Measurements from ENCODE around the gene GPATCH4. TPM values are rescaled to one million over a fixed set of nuclear protein-coding genes. Genes with fewer than 3 reads are reported as not detected.
"Not testable (repeated sequence)": the region's sequence is repeated elsewhere in the genome, so short reads cannot be mapped to it uniquely, and the experiment has no call there.

Gene GPATCH4
- polyA plus RNA-seq, 4 donors = 8.9 to 31.0 (median 16.8) TPM

- peaks cover 0 to under 1% (median 0%) of the 10 kb centered on the region in 3 donors for H3K36me3 ChIP-seq (ENCODE audit: control insufficient read depth in 3 of 3, insufficient read depth in 2 of 3, low read depth in 1 of 3, low read length in 3 of 3)
- FAIRE-seq = no peak
- H3K4me1 ChIP-seq (ENCODE audit: control insufficient read depth in 3 of 3, insufficient read depth in 2 of 3, low read depth in 1 of 3, low read length in 2 of 3) = peaks cover 0 to 15% (median 0%) of the 10 kb centered on the region in 3 donors
- no peaks in the 10 kb centered on the region for H3K9me3 ChIP-seq (ENCODE audit: control insufficient read depth in 2 of 2, insufficient read depth in 1 of 2, low read depth in 1 of 2, low read length in 1 of 2)
- no peak for DNase-seq
- H3K27ac ChIP-seq (ENCODE audit: low read depth in 1 of 3, low read length in 2 of 3) = no peak overlapping the region
- H3K4me3 ChIP-seq (ENCODE audit: low read depth in 1 of 3, low read length in 3 of 3) = no peak overlapping the region
- WGBS, 3 donors = 43 to 52% (median 49%) methylated on average over 8 of the region's 8 CpGs
- H3K27me3 ChIP-seq (ENCODE audit: control insufficient read depth in 3 of 3, insufficient read depth in 3 of 3, low read length in 3 of 3) = peaks cover 3 to 83% (median 21%) of the 10 kb centered on the region in 3 donors
These were observed 37.1 kb upstream of the GPATCH4 start for GRCh38 chr1:156638189-156638985.

- Histone ChIP-seq H3K27ac (ENCODE audit: low read depth in 1 of 3, low read length in 2 of 3) (no peak overlapping the region), H3K9me3 (ENCODE audit: control insufficient read depth in 2 of 2, insufficient read depth in 1 of 2, low read depth in 1 of 2, low read length in 1 of 2) (no peaks in the 10 kb centered on the region), H3K27me3 (ENCODE audit: control insufficient read depth in 3 of 3, insufficient read depth in 3 of 3, low read length in 3 of 3) (peaks cover 0 to 60% (median 7%) of the 10 kb centered on the region in 3 donors), H3K4me3 (ENCODE audit: low read depth in 1 of 3, low read length in 3 of 3) (no peak overlapping the region), H3K4me1 (ENCODE audit: control insufficient read depth in 3 of 3, insufficient read depth in 2 of 3, low read depth in 1 of 3, low read length in 2 of 3) (no peaks in the 10 kb centered on the region), H3K36me3 (ENCODE audit: control insufficient read depth in 3 of 3, insufficient read depth in 2 of 3, low read depth in 1 of 3, low read length in 3 of 3) (no peaks in the 10 kb centered on the region)
- FAIRE-seq = no peak
- DNase-seq = no peak
- 52 to 65% (median 58%) methylated on average over 3 of the region's 3 CpGs for WGBS, 3 donors
These were observed 31.1 kb upstream of the GPATCH4 start for GRCh38 chr1:156632355-156632754.

- WGBS, 3 donors = 49 to 50% (median 49%) methylated on average over 9 of the region's 9 CpGs
- not testable (repeated sequence) for DNase-seq; H3K4me1 ChIP-seq (ENCODE audit: control insufficient read depth in 3 of 3, insufficient read depth in 2 of 3, low read depth in 1 of 3, low read length in 2 of 3); H3K4me3 ChIP-seq (ENCODE audit: low read depth in 1 of 3, low read length in 3 of 3); H3K9me3 ChIP-seq (ENCODE audit: control insufficient read depth in 2 of 2, insufficient read depth in 1 of 2, low read depth in 1 of 2, low read length in 1 of 2); H3K36me3 ChIP-seq (ENCODE audit: control insufficient read depth in 3 of 3, insufficient read depth in 2 of 3, low read depth in 1 of 3, low read length in 3 of 3); H3K27ac ChIP-seq (ENCODE audit: low read depth in 1 of 3, low read length in 2 of 3); FAIRE-seq
- peaks cover 0 to 57% (median 6%) of the 10 kb centered on the region in 3 donors for H3K27me3 ChIP-seq (ENCODE audit: control insufficient read depth in 3 of 3, insufficient read depth in 3 of 3, low read length in 3 of 3)
These were observed 29.9 kb upstream of the GPATCH4 start for GRCh38 chr1:156631152-156631551.

GRCh38 chr1:156629823-156630449, 28.7 kb upstream of the GPATCH4 start:
- Histone ChIP-seq H3K4me3 (ENCODE audit: low read depth in 1 of 3, low read length in 3 of 3) (no peak overlapping the region), H3K27ac (ENCODE audit: low read depth in 1 of 3, low read length in 2 of 3) (no peak overlapping the region), H3K27me3 (ENCODE audit: control insufficient read depth in 3 of 3, insufficient read depth in 3 of 3, low read length in 3 of 3) (peaks cover 0 to 63% (median 10%) of the 10 kb centered on the region in 3 donors), H3K4me1 (ENCODE audit: control insufficient read depth in 3 of 3, insufficient read depth in 2 of 3, low read depth in 1 of 3, low read length in 2 of 3) (peaks cover 0 to 19% (median 5%) of the 10 kb centered on the region in 3 donors), H3K36me3 (ENCODE audit: control insufficient read depth in 3 of 3, insufficient read depth in 2 of 3, low read depth in 1 of 3, low read length in 3 of 3) (no peaks in the 10 kb centered on the region), H3K9me3 (ENCODE audit: control insufficient read depth in 2 of 2, insufficient read depth in 1 of 2, low read depth in 1 of 2, low read length in 1 of 2) (no peaks in the 10 kb centered on the region)
- FAIRE-seq (no peak), DNase-seq (no peak)
- WGBS, 3 donors = 53 to 75% (median 62%) methylated on average over 8 of the region's 8 CpGs

GRCh38 chr1:156627313-156627880, 26.1 kb upstream of the GPATCH4 start:
- Histone ChIP-seq H3K36me3 (ENCODE audit: control insufficient read depth in 3 of 3, insufficient read depth in 2 of 3, low read depth in 1 of 3, low read length in 3 of 3) (no peaks in the 10 kb centered on the region), H3K4me1 (ENCODE audit: control insufficient read depth in 3 of 3, insufficient read depth in 2 of 3, low read depth in 1 of 3, low read length in 2 of 3) (peaks cover 0 to 30% (median 8%) of the 10 kb centered on the region in 3 donors), H3K9me3 (ENCODE audit: control insufficient read depth in 2 of 2, insufficient read depth in 1 of 2, low read depth in 1 of 2, low read length in 1 of 2) (no peaks in the 10 kb centered on the region), H3K27me3 (ENCODE audit: control insufficient read depth in 3 of 3, insufficient read depth in 3 of 3, low read length in 3 of 3) (peaks cover 0 to 66% (median 17%) of the 10 kb centered on the region in 3 donors), H3K4me3 (ENCODE audit: low read depth in 1 of 3, low read length in 3 of 3) (no peak overlapping the region), H3K27ac (ENCODE audit: low read depth in 1 of 3, low read length in 2 of 3) (no peak overlapping the region)
- no peak for FAIRE-seq
- peak; percentile 59 to 61 for DNase-seq
- 50 to 74% (median 68%) methylated on average over 2 of the region's 2 CpGs for WGBS, 3 donors

- Histone ChIP-seq H3K9me3 (ENCODE audit: control insufficient read depth in 2 of 2, insufficient read depth in 1 of 2, low read depth in 1 of 2, low read length in 1 of 2) (no peaks in the 10 kb centered on the region), H3K36me3 (ENCODE audit: control insufficient read depth in 3 of 3, insufficient read depth in 2 of 3, low read depth in 1 of 3, low read length in 3 of 3) (no peaks in the 10 kb centered on the region), H3K27ac (ENCODE audit: low read depth in 1 of 3, low read length in 2 of 3) (no peak overlapping the region), H3K27me3 (ENCODE audit: control insufficient read depth in 3 of 3, insufficient read depth in 3 of 3, low read length in 3 of 3) (peaks cover 0 to 57% (median 18%) of the 10 kb centered on the region in 3 donors), H3K4me1 (ENCODE audit: control insufficient read depth in 3 of 3, insufficient read depth in 2 of 3, low read depth in 1 of 3, low read length in 2 of 3) (peaks cover 0 to 30% (median 8%) of the 10 kb centered on the region in 3 donors), H3K4me3 (ENCODE audit: low read depth in 1 of 3, low read length in 3 of 3) (peak overlapping the region in 2 of 3 donors; percentile 0 to 63)
- 35 to 44% (median 43%) methylated on average over 4 of the region's 4 CpGs for WGBS, 3 donors
- FAIRE-seq = no peak
- no peak for DNase-seq
These were observed 24.8 kb upstream of the GPATCH4 start for GRCh38 chr1:156626079-156626438.

GRCh38 chr1:156625436-156626078, 24.3 kb upstream of the GPATCH4 start:
- H3K9me3 ChIP-seq (ENCODE audit: control insufficient read depth in 2 of 2, insufficient read depth in 1 of 2, low read depth in 1 of 2, low read length in 1 of 2) = no peaks in the 10 kb centered on the region
- peak overlapping the region in 2 of 3 donors; percentile 0 to 63 for H3K4me3 ChIP-seq (ENCODE audit: low read depth in 1 of 3, low read length in 3 of 3)
- H3K27me3 ChIP-seq (ENCODE audit: control insufficient read depth in 3 of 3, insufficient read depth in 3 of 3, low read length in 3 of 3) = peaks cover 0 to 53% (median 16%) of the 10 kb centered on the region in 3 donors
- H3K27ac ChIP-seq (ENCODE audit: low read depth in 1 of 3, low read length in 2 of 3) = peak overlapping the region in 1 of 3 donors; percentile 75
- WGBS, 3 donors = 1 to 2% (median 2%) methylated on average over 45 of the region's 45 CpGs
- peak; percentile 76 to 86 for DNase-seq
- H3K4me1 ChIP-seq (ENCODE audit: control insufficient read depth in 3 of 3, insufficient read depth in 2 of 3, low read depth in 1 of 3, low read length in 2 of 3) = peaks cover 0 to 30% (median 8%) of the 10 kb centered on the region in 3 donors
- no peak for FAIRE-seq
- H3K36me3 ChIP-seq (ENCODE audit: control insufficient read depth in 3 of 3, insufficient read depth in 2 of 3, low read depth in 1 of 3, low read length in 3 of 3) = no peaks in the 10 kb centered on the region

Data from small intestine (tissue), 7 donors.